RCC 7860 (cell line): ENCODE data around the gene NCAM1.
"Not testable (repeated sequence)": the region's sequence is repeated elsewhere in the genome, so short reads cannot be mapped to it uniquely, and the experiment has no call there.

Experiments used
- DNase-seq: peaks from one replicate; pipeline ENCODE4 v3.0.0-alpha.2; 2015; ENCODE audit warnings: low spot score
- FAIRE-seq: peaks from 2 replicates; lab custom pipeline; 2012; peaks lifted over from hg19 to GRCh38; lab: Jason Lieb, UNC

NCAM1 gene

DNA sequence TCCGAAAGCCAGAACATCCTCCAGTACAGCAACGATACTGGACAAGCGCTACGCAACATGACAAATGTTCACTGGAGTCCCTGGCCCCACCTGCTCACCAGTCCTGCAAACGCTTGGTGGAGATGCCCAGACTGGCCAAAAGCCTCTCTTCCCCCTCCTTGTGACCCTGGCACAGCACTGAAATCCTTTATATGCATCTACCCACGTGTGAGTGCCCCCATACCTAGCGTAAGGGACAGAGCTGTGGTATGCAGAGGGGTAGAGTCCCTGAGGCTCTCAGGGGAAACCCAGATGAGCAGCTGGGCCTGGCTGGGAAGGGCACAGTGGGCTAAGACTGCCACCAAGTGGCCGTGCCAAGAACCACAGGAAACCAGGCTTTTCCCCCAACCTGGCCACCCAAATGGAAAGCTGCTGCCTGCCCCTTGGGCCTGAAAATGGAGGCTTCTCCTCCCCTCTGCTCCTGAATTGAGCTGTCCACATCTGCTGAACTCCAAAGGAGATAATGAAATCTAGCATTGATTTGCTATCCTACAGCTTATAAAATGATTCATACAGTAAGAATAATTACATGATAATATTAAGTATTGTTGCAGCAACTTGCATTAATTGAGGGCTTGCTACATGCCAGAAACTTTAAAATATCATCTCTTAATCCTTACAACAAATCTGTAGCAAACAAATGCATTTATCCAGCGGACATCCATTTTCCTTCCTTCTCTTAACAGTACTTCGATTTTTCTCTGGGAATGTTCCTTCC lies 328.4 kb downstream of the NCAM1 start:
- DNase-seq (peak; percentile 23), FAIRE-seq (no peak)

- FAIRE-seq = no peak
Observed at GRCh38 chr11:113293936-113294335, 332.7 kb downstream of the NCAM1 start.

GRCh38 chr11:113295993-113296392 lies 334.8 kb downstream of the NCAM1 start:
- FAIRE-seq = no peak
- no peak for DNase-seq

More at GRCh38 chr11:113293936-113294335, 332.7 kb downstream of the NCAM1 start:
- DNase-seq = no peak

DNA sequence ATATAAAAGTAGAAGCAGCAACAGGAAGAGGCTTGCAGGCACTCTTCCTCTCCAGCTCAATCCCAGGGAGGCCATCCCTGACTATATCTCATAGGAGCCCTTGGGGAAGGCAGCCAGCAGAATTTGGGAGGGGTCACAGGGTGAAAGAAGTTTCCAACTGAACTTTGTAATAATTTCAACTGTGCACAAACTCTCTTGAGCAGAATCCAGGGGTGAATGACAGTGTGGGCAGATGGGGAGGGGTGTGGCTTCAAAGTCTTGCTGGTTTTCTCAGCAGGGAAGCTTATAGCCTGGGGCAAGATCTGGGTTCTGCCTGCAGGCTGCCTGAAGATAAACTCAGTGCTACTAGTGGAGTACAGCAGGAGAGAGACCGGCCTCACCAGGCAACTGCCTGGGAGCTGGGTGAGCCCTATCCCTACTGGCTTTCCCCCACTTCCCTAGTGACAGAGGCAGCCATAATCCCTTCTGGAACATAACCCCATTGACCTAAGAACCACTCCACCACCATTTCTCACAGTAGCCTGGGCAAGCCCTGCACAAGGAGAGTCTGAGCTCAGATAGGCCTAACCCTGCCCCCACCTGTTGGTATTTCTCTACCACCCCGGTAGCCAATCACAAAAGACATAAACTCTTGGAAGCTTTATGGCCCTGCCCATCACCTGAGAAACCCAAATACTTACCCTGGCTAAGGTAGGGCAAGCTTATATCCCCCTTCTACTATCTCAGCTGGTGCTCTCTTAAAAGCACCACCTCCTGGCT lies 335.4 kb downstream of the NCAM1 start:
- DNase-seq (no peak), FAIRE-seq (no peak)

DNA sequence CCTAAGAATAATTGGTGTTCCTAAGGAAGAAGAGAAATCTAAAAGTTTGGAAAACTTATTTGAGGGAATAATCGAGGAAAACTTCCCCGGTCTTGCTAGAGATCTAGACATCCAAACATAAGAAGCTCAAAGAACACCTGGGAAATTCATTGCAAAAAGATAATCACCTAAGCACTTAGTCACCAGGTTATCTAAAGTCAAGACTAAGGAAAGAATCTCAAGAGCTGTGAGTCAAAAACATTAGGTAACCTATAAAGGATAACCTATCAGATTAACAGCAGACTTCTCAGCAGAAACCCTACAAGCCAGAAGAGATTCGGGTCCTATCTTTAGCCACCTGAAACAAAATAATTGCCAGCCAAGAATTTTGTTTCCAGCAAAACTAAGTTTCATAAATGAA lies 337.3 kb downstream of the NCAM1 start:
- DNase-seq, FAIRE-seq: not testable (repeated sequence)

DNA sequence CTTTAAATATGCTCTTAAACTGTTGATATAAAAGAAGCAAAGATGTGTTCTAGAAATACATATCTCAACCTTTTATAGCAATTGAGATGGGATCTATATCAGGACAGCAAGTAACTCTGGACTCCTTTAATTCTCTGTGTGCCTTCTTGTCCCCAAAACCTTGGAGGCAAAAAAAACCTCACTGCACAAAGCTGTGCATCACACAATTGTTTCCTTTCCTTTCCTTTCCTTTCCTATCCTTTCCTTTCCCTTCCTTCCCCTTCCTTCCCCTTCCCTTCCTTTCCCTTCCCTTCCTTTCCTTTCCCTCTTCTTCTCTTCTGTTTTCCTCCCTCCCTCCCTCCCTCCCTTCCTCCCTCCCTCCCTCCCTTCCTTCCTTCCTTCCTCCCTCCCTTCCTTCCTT lies 343.7 kb downstream of the NCAM1 start:
- DNase-seq (no peak), FAIRE-seq (no peak)

DNA sequence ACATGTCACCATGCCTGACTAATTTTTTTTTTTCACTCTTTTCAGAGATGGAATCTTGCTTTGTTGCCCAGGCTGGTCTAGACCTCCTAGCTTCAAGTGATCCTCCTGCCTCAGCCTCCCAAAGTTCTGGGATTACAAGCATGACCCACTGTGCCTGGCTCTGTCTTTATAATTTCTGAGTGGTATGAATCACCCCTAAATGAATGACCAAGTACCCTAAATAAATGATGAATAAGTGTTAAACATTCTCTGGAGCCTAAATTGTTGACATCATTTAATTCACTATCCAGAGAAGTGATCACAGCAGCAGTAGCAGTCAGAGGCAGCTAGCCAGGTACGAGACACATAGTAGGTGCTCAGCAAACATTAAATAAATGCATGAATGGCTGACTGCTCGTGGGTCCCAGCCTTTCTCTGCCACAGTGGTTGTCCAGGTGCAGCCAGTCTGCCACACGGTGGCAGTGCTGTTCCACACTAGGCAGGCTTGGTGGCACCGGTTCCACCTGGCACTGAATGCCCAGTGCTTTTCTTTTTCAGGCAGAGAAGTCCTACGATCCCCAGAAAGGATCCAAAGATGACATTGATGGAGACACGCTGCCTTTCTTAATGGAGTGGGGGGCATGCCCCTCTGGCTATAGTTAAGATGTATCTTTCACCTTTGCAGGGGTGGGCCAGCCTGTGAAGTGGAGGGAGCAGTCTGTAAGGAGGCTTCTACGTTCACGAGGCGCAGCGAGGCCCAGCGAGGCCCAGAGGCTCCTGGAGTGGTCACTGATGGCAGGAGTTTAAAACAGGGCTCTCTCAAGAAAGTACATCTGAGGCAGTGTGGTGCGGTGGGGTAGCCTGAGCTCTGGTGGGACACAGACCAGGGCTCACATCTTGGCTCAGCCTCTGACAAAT lies 344.5 kb downstream of the NCAM1 start:
- FAIRE-seq (no peak), DNase-seq (peak; percentile 27)

DNA sequence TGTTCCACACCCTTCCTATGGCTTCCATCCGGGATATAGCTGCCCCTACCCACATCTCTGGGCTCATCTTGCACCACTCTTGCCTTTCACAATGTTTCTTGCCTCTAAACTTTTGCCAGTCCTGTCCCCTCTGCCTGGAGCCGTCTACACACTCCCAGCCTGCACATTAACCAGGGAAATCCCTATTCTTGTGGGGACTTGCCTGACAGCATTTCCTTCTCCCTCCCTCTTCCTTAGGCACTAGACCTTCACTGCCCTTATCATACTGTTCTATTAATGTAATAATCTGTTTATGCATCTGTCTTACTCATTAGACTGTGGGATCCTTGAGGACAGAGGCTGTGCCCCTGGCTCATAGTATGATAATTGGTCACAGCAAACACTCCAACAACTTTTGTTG lies 347.4 kb downstream of the NCAM1 start:
- DNase-seq (no peak), FAIRE-seq (no peak)

DNA sequence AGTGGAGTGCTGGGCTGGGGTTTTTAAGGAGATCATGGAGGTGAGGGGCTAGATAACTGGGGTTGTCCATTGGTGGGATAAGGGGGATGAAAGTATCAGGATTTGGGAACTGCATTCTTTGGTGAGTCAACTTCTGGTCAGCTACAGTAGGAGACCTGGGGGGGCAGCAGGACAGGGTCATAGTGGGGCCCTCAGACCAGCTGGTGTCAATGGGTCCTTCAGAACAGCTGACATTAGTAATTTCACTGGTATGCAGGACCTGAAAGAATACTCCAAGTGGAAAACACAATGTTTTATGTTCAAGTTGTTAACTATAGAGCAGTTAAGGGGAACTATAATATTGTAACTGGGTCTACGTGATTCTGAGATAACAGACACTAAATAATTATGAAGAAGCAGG lies 350.3 kb downstream of the NCAM1 start:
- DNase-seq (no peak), FAIRE-seq (no peak)

GRCh38 chr11:113313601-113314000 lies 352.4 kb downstream of the NCAM1 start:
- FAIRE-seq = no peak
- no peak for DNase-seq

GRCh38 chr11:113314065-113314388 lies 352.8 kb downstream of the NCAM1 start:
- FAIRE-seq (no peak), DNase-seq (no peak)

DNA sequence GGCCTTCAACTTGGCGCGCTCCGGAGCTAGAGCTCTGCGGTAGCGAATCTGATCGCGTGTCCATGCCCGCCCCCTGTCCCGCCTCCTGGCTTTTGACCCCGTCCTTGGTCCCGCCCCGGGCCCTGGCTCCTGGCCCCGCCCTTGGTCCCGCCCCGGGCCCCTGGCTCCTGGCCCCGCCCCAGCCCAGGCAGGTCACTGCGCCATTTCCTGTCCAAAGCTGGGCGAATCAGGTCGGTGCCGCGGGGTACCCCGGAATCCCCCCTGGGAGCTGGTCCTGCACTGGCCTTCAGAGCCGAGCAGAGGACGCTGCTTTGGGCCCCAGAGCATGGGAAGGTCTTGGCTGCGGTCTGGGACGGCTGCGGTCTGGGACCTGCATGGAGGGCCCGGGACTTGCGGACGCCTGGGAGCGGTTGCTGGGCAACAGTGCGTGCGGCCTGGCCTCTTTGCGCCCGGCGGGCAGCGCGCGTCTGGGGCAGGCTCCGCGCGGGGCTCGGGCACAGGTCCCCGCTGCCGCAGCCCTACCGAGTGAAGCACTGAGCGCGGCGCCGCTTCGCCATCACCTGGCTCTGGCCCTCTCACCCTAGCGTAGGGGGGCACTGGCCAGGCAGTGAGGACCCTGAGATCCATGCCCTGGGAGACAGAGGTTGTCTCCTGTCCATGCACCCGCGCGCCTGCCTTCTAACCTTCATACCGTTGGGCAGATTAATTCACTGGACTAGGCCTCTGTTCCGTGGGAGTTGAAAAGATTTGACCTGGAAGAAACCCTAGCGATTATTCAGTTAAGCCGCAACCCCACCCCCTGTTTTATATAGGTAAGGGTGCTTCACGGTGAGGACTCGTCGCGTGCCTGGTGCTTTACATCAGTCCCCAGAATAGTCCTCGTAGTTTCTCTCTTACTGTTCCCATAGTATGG lies 353.4 kb downstream of the NCAM1 start, which contains the start of gene TTC12:
TSS of gene TTC12 (plus strand) at position 195 of the 913 bp plus-strand sequence. CDS start 1,675 bp downstream, outside the sequence.
- DNase-seq (peak; percentile 69), FAIRE-seq (no peak)

- DNase-seq (no peak), FAIRE-seq (no peak)
Observed at GRCh38 chr11:113315811-113316210, 354.6 kb downstream of the NCAM1 start.

GRCh38 chr11:113316256-113316655 lies 355.0 kb downstream of the NCAM1 start:
- DNase-seq (no peak), FAIRE-seq (no peak)

DNA sequence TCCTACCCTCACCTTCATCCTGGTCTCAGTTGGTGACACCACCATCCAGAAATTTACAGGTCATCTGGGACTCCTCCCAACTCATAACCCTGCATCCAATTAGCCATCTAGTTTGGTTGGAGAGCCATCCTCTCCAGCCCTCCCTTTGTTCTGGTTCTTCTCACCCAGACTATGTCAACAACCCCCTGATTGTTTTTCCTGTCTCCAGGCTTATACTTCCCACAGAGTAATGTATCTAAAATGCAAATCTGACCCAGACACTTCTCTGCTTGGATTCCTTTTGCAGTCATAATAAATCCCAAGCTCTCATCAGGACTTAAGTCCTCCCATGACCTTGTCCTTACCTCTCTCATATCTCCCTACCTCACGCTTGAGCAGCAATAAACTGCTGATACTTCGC lies 356.1 kb downstream of the NCAM1 start:
- FAIRE-seq = no peak
- no peak for DNase-seq

DNA sequence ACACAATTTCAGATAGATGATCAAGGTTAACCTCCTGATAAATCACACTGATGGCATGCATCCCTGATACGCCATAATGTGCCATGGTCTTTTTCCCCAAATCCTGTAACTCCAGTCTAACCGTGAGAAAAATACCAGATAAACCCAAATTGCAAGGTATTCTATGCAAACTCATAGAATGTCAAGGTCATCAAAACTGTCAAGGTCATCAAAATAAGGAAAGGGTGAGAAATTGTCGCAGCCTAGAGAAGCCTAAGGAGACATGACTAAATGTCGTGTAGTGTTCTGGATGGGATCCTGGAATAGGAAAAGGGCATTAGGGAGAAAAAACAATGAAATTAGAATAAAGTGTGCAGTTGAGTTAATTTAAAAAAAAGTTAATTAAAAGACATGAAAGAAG lies 357.9 kb downstream of the NCAM1 start:
- DNase-seq (no peak), FAIRE-seq (no peak)

DNA sequence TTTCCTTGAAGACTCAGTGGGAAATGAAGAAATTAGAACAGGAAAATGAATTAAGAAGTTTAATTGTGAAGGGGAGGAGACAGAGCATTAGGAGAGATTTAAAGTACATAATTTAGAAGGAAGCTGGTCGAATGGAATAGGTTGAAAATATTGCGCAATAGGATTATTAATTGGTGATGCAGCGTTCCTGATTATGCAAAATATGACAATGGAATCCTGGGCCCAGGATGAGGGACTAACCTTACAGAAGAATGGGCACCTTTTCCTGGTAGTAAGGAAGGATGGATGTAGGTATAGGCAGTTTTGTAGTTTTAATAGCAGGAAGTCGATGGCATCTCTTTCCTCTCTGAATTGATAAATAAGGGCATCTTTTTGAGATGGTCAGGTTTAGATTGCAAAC lies 360.9 kb downstream of the NCAM1 start:
- no peak for FAIRE-seq

GRCh38 chr11:113324250-113324649 lies 363.0 kb downstream of the NCAM1 start:
- FAIRE-seq = no peak
- DNase-seq = no peak

More for the DNA sequence above, 360.9 kb downstream of the NCAM1 start:
- no peak for DNase-seq
